Activated CD8-positive, alpha-beta memory T cell treated with anti-CD3 and anti-CD28 coated beads, Interleukin-2, amount 50 U/mL, for 24 hours (primary cell): ENCODE data around the gene EPN3.

Experiments used
- DNase-seq: peaks from one replicate; pipeline ENCODE4 v3.0.0-alpha.2; 2020; ENCODE audit errors: extremely low read depth

The EPN3 gene

DNA sequence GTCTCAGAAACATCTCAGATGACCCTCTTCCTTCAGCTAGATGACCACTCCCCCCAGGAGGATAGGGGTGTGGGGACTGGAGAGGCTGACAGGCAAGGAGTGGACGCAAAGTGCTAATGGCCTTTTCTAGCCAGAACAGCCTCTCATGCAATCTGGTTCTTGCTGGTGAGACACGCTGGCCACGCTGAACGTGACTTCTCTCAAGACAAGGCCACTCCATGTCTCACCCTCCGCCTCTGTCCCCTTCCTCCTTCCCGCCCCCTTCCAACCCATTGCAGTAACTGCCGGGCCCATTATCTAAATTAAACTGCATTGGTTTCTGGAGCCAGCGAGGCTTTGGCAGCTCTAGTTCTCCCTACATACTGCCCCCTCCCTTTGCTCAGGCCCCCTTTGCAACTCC is 37.5 kb downstream of the EPN3 start:
- no peak for DNase-seq

DNA sequence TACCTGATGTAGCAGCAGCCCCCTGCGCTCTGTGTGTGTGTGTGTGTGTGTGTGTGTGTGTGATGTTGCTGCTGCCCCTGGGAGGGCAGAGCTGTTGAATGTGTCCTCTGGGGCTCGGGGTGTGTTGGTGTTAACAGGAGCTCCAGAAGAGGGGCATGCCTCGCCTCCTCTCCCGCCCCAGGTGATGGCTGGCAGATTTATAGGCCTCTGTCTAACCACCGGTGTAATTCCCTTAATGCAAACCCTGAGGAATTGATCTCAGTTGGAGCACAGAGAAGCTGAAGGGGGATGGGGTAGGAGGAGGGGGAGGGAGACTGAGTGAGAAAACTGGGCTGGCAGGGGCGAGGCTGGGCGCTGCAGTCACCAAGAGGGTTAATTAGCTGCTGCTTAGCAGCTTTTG is 38.0 kb downstream of the EPN3 start:
- DNase-seq = no peak

DNA sequence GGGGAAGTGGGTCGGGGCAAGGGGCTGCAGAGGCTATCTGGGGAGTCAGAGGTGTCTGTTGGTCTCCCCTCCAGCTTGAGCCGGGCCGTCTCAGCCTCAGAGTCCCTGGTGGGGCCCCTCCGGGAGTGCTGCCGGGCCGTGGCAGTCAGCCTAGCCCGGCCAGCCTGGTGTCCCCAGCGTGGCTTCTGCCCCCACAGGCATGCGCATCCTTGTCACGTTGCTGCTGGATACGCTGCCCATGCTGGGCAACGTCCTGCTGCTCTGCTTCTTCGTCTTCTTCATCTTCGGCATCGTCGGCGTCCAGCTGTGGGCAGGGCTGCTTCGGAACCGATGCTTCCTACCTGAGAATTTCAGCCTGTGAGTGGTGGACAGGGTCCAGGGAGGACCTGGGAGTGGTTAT is 39.1 kb downstream of the EPN3 start:
- DNase-seq = no peak

DNA sequence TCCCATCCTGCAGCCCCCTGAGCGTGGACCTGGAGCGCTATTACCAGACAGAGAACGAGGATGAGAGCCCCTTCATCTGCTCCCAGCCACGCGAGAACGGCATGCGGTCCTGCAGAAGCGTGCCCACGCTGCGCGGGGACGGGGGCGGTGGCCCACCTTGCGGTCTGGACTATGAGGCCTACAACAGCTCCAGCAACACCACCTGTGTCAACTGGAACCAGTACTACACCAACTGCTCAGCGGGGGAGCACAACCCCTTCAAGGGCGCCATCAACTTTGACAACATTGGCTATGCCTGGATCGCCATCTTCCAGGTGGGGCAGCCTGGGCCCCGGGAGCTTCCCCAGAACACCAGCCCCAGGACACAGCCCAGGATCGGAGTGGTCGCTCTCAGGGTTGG is 40.0 kb downstream of the EPN3 start:
- DNase-seq = no peak

DNA sequence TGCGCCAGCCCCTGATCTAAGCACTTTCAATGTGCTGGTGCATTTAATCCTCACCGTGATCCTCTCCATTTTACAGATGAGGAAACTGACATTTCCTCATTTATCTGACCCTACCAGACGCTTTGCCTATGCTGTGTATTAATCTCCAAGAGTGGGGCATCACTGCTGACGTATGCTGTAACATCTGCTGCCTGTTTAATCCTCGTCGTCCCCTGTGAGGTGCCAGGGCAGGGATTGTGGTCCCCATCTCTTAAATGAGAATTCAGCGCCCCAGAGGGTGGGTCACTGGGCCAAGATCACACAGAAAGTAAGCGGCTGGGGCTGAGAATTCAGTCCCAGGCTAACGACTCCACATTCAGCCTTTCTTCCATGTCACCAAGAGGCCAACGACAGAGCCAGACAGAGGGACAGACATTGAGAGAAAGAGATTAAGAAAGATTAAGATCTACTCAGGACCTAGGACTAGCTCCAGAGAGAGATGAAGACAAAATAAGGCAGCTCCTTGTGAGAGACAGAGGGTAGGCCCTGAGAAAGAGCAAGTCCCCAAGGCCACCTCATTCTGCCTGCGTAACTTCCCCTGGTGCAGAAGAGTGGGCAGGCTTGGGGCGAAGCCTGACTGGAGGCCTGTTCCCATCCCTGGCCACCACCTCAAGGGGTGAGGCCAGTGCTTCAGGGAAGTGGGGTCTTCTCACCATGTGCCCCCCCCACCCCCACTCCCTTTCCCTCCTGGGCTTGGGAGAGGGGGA is 41.5 kb downstream of the EPN3 start:
- no peak for DNase-seq

- no peak for DNase-seq
These were observed 43.2 kb downstream of the EPN3 start for GRCh38 chr17:50575581-50576210.

DNA sequence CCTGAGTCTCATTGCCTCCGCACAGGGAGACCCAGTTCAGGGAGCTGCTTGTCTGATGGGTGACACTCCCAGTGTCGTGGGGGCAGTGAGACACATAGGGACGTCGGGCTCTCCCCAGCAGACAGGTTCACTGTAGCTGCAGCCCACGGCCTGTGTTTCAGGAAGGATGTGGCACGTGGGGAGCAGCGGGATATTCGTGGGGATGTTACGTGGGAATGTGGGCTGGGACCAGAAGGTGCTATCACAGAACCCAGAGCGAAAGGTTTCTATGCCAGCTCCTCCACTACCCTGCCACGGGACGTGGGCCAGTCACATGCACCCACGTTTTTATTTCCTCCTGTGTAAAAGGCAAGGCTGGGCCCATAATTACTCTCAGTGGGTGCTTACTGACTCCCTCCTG is 44.3 kb downstream of the EPN3 start:
- no peak for DNase-seq

DNA sequence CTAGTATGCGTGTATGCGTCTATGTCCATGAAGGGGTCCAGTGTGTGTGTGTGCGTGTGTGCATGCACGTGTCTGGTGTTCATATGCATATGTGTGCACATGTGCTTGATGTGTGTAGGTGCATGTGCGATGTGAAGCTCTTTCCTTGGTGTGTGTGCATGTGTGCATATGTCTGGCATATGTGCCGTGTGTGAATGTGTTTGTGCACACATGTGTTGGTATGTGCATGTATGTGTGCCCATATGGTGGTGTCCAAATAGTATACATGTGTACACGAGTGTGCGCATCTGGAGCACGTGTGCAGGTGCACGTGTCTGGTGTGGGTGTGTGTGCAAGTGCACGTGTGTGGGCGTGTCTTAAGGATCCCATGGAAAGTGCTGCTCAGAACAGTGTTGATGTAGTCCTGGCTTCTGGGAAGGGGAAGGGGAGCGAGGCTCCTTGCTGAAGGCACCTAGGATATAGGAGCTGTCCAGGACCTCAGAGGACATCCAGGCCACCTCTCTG is 45.0 kb downstream of the EPN3 start:
- no peak for DNase-seq

- DNase-seq = no peak
These were observed 45.6 kb downstream of the EPN3 start for GRCh38 chr17:50578173-50578572.

- DNase-seq = no peak
These were observed 46.9 kb downstream of the EPN3 start for GRCh38 chr17:50579399-50579798.

DNA sequence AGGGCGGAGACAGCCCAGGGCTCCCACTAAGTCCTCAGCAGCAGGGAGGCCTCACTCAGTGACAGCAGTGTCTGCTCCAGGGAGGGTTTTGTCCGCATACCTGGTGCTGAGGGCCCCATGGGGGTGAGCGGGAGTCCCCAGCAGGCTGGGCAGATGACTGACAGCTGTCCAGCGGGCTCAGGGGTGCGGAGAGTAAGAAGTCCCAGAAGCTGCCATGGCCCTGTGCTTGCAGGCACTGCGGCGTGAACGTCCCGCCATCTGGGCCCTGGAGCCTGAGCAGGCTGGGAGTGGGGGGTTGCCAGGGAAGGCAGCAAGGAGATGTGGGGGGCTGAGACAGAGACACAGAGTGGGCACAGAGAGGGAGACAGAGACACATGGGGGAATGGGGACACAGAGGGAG is 48.1 kb downstream of the EPN3 start:
- no peak for DNase-seq

GRCh38 chr17:50581316-50581715 is 48.8 kb downstream of the EPN3 start:
- no peak for DNase-seq

DNA sequence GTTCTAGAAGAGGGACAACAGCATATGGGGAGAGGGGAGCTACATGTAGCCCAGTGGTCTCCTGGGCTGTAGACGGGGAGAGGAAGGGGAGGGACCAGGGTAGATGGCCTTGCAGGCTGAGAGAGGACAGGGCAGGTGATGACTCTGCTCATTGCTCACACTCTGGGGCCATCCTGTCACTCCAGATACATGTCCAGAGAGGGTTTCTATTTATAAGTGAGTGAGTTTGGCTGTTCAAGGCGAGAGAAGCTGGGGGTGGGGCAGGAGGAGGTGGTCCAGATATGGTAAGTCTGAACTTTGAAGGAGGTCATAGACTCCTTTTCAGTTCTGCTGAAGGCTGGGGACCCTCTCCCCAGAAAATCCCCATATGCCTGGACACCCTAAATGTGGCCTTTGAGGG is 50.2 kb downstream of the EPN3 start:
- no peak for DNase-seq

DNA sequence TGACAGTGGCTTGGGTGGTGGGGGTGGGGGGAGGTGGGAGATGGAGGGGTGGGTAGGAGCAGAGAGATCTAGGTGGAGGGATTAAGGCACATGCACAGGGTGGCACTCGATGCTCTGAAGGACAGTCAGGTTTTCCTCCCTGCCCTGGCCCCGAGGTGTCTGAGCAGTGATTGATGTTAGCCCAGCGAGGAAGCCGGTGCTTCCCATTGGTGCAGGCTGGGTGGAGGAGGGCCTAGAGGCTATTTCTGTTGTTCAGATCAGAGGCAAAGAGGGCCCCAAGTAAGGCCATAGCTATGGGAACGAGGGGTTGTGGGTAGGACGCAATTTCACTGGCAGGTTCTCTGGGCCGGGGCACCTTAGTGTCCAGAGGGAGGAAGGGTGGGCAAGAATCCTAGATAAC is 51.1 kb downstream of the EPN3 start:
- DNase-seq = no peak

- DNase-seq = no peak
These were observed 51.6 kb downstream of the EPN3 start for GRCh38 chr17:50584116-50584515.

DNA sequence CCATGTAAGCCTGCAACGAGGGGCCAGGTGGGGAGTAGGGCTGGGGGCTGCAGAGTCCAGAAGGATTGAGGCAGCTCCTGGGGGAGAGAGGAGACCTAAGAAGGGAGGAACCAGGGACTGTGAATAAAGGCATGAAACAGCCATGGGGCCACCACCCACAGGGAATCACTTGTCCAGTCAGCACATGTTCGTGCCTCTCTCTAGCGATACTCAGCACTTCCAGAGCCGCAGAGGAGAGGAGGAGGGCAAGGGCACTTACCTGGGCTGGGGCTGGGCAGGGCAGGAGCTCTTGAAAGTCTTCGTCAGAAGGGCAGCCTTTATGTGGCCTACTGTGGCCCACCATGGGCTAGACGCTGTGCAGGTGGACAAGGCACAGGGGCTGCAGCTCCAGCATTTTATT is 52.2 kb downstream of the EPN3 start:
- DNase-seq = no peak

DNA sequence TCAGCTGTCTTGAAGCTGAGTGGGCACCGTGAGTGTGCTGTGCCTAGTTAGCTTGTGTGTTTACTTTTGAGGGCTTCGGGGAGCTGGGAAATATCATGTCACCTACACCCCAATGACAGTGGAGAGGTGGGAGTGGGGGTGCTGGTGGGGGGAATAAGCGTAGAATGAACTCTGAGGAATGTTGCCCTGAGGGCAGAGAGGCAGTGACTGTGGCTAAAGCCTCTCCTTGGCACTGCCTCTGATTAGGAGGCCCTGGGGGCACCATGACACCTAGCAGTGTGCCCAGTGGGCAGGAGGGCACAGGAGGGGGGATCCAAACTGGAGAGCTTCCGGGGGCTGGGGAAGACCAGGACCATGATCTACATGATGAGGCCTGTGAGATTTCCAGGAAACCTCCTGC is 52.8 kb downstream of the EPN3 start:
- no peak for DNase-seq

DNA sequence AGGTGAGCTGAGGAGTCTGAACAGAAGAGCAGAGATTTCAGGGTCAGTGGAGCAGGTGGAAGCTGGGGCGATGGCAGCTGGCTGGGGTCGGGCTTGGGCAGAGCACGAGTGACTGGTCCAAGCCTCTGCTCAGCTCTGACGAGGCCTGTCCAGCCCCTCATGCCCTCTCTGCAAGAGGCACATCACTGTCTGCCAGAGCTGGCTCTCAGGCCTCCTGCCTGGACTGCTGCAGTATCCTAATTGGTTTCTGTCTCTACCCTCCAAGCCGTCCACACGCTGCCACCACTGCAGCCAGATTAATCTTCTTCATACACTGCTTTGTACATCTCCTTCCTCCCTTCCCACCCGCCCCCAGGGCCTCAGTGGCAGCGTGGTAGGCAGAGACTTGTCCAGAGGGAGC is 53.4 kb downstream of the EPN3 start:
- no peak for DNase-seq

- no peak for DNase-seq
These were observed 54.1 kb downstream of the EPN3 start for GRCh38 chr17:50586421-50587247.

- no peak for DNase-seq
These were observed 55.0 kb downstream of the EPN3 start for GRCh38 chr17:50587571-50587970.

DNA sequence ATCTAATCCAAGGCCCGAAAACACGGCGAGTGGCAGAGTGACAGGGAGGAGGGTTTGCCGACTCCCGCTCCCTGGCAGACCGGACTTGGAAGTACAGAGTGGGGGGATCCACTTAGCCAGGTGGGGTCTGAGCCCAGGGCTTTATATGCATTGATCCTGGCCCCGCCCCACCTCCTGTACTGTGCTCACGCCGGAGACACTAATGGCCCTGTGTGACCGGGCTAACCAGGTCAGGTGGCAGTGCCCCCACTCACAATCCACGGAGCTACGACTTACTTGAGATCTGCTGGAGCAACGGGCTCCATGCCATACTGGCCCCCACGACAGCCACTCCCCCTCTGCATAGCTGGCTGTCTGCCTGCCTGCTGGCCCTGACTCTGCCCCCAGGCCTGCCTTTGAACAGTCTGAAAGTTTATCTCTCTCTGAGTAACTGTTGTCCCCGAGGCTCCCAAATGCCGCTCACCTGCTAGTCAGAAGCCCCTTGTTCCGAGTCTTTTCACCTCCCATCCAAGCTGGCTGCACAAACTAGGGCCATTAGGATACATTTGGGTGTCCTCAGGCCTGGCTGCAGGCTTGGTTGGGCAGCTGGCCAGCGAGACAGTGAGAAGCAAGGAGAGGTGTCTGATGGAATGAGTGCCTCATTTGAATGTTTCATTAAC is 56.0 kb downstream of the EPN3 start:
- no peak for DNase-seq

GRCh38 chr17:50589095-50589705 is 56.7 kb downstream of the EPN3 start:
- no peak for DNase-seq
